Fibroblast of skin of right quadriceps (primary cell): Measurements from ENCODE around the gene GPC1.

Experiments
- DNase-seq: peaks from one replicate; pipeline ENCODE4 v3.0.0-alpha.2; 2013

The GPC1 gene

GRCh38 chr2:240431661-240432424 lies 3.6 kb upstream of the GPC1 start:
- no peak for DNase-seq

DNA sequence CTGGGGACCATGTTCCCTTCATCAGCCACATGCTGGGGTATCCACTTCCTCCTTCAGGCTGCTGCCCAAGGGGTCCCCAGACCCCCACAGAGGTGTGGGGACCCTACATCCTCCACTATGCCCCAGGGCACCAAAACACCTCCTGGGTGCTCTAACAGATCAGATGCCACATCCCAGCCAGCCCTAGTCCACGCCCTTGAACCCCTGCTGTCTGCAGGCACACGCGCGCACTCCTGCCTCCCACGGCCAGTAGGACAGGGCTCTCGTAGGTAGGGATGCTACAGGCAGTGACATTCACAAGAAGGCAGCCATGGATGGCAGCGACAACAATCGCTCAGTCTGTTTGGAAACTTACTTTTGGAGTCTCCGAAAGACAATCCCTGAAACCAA lies 3.0 kb upstream of the GPC1 start:
- no peak for DNase-seq

- no peak for DNase-seq
These were observed 2.4 kb upstream of the GPC1 start for GRCh38 chr2:240432820-240433801.

GRCh38 chr2:240433973-240434727 lies 1.3 kb upstream of the GPC1 start:
- peak; percentile 95 for DNase-seq

- DNase-seq = peak; percentile 91
These were observed 571 bp upstream of the GPC1 start for GRCh38 chr2:240434728-240435456.

DNA sequence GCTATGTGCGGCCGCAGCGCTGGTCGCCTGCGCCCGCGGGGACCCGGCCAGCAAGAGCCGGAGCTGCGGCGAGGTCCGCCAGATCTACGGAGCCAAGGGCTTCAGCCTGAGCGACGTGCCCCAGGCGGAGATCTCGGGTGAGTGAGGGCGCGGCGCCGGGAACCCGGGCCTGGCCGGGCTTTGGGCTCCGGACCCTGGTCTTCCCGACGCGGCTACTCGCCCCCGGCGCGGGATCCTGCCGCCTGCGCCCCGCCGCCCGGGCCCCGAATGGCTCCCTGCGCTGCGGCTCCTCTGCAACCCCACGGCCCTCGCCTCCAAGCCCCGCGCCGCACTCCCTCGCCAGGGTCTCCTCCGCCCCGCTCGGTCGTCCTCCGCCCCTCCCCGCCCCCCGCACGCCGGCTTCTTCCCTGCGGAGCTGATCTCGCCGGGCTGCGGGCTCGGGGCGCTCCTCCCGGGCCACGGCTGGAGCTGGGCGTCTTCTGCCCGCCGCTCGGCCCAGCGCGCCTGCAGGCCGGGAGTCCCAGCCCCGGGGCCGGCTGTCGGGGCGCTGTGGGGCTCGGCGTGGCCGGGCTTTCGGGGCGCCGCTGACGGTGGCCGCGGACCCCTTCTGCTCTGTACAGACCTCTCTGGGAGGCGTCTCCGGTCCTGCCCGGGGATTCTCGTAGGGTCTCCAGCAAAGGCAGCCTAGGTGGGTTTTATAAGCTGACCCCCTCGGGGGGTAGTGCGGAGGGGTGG lies 652 bp downstream of the GPC1 start:
- peak; percentile 5 for DNase-seq

DNA sequence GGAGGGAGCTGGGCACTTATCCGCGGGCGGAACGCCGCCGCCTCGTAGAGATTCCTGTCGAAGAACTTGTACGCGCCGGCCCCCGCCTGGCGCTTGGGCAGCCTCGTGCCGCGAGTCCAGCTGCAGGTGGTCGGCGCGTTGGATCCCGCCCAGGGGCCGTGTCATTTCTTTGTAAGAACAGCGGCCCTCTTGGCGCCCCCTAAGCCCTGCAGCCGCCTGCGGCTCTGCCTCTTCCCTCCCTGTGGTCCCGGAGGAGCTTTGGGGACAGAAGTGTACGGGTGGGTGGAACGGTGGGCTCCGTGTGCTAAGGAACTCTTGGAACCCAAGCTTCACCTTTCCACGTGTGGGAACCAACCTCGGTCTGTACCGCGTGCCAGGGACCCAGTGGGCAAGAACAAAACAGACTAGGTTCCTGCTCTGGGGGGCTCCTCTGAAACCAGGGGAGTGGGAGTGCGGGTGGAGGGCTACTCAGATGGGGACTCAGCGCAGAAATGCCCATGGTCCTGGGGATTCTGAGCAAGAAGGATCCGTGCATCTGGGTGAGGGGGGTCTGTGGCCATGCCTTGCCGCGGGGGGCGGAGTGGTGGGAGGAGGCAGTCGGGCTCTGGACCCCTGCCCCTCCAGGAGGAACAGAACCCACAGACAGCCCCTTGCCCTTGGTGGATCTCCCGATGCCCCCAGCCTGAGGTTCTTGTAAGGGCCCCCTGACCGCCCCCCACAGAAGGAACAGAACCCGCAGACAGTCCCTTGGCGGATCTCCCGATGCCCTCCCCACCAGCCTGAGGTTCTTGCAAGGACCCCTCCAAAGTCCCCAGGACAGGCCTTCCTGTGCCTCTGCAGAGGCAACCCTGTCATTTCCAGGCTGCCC lies 1.5 kb downstream of the GPC1 start:
- DNase-seq = peak; percentile 21

GRCh38 chr2:240437551-240437860 lies 2.0 kb downstream of the GPC1 start:
- no peak for DNase-seq

- peak; percentile 49 for DNase-seq
These were observed 2.7 kb downstream of the GPC1 start for GRCh38 chr2:240437861-240438809.

DNA sequence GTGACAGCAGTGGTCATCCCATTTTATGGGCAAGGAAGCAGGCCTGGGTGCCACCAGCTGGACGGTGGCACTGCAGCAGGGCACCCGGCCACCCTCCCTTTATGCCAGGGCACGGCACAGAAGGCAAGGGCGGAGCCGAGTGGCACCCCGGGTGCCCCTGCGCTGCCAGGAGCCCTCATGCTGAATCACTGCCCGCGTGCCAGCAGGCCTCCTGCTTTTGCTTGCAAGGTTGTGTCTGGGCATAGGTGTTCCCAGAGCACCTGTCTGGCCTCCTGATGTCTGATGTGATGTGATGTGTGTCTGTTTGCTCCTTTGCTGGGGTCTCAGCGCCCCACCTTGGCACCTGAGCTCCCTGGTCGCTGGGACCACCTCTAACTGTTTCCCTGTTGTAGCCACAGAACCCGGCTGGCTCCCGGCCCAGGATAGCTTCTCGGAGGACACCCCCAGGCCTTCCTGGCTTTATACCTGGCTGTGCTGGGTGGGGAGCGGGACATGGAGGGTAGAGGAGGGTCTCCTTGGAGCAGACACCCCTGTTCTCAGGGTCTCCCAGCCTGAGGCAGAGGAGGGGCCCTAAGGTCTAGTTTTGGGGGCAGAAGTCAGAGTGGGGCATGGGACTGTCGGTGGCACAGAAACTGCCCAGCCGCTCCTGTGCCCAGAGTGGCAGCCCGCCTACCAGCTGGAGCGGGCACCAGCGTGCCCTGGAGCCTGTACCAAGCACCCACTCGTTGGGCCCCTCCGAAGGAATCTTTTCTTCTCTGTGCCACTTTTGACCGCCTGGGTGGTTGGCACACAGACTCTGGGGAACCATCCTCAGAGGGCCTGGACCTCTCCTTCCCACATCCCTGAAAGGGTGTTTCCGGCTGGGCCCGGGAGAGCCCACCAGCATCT lies 3.6 kb downstream of the GPC1 start:
- DNase-seq = no peak

DNA sequence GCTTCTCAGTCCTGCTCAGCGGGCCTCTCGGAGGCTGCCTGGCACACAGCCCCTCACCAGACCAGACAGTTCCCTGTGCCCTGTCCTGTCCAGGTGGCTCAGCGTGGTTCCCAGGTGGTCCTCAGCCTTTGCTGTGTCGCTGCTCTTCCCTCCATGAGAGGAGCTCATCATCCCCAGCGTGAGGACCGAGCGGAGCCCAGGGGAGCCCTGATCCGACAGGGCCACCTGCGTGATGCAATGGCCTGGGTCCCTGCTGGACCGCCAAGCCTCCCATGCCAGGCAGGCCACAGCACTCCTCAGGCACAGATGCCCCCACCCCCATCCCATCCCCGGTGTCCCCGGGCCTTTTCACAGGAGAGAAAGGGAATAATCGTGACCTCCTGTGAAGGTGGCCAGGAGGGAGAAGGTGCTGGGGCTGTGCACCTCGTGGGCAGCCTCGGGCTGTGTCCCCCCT lies 4.3 kb downstream of the GPC1 start:
- DNase-seq = no peak

DNA sequence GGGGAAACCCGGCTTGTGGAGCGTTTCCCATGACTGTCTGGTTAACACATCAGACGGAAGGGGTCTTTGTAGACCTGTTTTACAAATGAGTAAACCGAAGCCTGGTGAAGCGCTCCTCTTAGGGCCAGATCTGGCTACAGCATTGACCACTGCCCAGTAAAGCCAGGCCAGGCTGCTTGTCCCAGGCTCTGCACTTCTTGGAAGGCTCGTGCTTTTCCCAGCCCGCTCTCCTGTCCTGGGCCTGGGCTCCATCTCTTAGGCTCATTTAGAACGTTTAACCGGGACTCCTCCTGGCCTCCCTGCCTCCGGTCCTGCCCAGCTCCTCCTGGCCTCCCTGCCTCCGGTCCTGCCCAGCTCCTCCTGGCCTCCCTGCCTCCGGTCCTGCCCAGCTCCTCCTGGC lies 4.8 kb downstream of the GPC1 start:
- no peak for DNase-seq

GRCh38 chr2:240440704-240441320 lies 5.3 kb downstream of the GPC1 start:
- no peak for DNase-seq

- DNase-seq = no peak
These were observed 6.0 kb downstream of the GPC1 start for GRCh38 chr2:240441326-240441992.

DNA sequence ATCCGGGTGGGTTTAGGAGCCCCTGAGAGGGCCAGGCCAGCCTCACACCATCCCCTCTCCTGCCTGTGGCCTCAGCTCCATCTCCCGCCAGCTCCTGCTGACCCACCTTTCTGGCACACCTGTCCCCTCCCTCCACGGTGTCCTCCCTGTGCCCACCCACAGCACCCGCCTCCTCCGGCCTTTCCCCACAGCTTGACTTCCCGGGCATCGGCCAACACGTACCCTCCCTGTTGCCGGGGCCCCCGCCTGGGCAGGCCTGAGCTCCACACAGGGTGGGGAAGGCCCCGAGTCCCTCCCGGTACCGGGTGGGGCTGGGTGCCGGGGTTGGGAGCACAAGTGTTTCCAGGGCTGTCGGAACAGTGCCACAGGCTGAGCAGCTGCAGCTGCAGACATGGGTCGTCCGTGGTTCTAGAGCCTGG lies 6.5 kb downstream of the GPC1 start:
- no peak for DNase-seq

DNA sequence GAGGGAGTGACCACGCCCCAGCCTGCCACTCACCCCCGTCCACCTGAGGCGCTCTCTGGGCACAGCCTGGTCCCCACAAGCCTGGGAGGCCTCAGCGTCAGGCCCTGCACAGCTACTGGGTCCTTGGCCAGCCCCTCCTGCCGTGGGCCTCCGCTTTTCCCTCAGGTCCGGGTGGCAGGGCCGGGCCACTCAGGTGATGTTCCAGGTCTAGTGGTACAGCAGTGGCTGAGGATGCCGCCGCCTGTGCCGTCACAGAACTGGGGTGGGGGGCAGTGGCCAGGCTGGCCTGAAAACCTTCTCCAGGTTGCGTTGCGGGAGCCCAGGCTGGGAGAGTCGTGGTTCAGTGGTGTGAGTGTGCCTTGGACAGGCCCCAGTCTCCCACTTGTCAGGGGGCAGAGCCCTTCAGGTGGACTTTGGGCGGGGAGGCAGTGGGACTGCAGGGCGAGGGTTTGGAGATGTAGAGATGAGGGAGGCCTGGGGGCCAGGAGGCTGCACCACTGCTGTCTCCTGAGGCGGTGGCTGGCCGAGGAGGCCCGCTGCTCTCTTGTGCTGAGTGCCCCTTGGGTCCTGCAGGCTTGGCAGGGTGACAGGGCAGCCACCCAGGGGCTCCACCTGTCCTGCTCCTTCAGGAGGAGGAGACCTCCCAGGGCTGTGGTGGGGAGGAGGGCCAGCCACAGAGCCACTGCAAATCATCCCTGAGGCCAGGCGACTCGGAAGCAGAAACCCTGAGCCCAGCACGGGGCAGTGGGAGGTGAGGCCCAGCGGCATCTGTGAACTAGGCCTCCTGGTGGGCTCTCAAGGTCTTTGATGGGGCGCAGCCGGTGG lies 7.6 kb downstream of the GPC1 start:
- no peak for DNase-seq

GRCh38 chr2:240443891-240444301 lies 8.4 kb downstream of the GPC1 start:
- DNase-seq = no peak
